Spinal cord (tissue), 10 donors: ENCODE data around the gene TEX13D. TPM values are rescaled to one million over a fixed set of nuclear protein-coding genes. Genes with fewer than 3 reads are reported as not detected.

Experiments used
- DNase-seq, 6 donors: peaks; one replicate each; pipeline versions ENCODE4 v3.0.0 to v3.0.0-alpha.2; 2013 to 2015; ENCODE audit warnings: low spot score in 6 of 6, low read depth in 4 of 6
- H3K27ac ChIP-seq: one replicate; pipeline ENCODE4 v1.5.1; 2013; ENCODE audit warnings: low read depth, low read length, control low read depth
- H3K27me3 ChIP-seq: one replicate; pipeline ENCODE4 v1.6.1; 2013; ENCODE audit warnings: low read length; ENCODE audit not compliant: control insufficient read depth, insufficient read depth
- H3K36me3 ChIP-seq: one replicate; pipeline ENCODE4 v1.6.1; 2013; ENCODE audit warnings: low read length; ENCODE audit not compliant: control insufficient read depth, insufficient read depth
- H3K4me1 ChIP-seq: one replicate; pipeline ENCODE4 v1.6.1; 2013; ENCODE audit warnings: low read length; ENCODE audit not compliant: control insufficient read depth, insufficient read depth
- H3K4me3 ChIP-seq: one replicate; pipeline ENCODE4 v1.5.1; 2013; ENCODE audit warnings: low read depth, low read length, control low read depth
- H3K9me3 ChIP-seq: one replicate; pipeline ENCODE4 v1.6.1; 2013; ENCODE audit warnings: low read length; ENCODE audit not compliant: control insufficient read depth, insufficient read depth
- WGBS: methylation state at CpG from one replicate; pipeline ENCODE4 v1.1.5; 2013; ENCODE audit warnings: missing lambda C conversion rate; ENCODE audit not compliant: insufficient coverage; 5-methylcytosine and 5-hydroxymethylcytosine counted together
- polyA plus RNA-seq, 2 donors: library from polyadenylated mRNA; unstranded; fragments of 120-200 nt; gene quantifications; one replicate each; pipeline ENCODE4 v1.2.1, GENCODE V29; 2013; ENCODE audit not compliant: insufficient read length in 2 of 2
- small RNA-seq: library from RNA; depleted of rRNA; stranded (forward); fragments of <200 nt; gene quantifications from one replicate; pipeline ENCODE3, GENCODE V24; 2014; ENCODE audit warnings: low replicate concordance
- total RNA-seq, 2 donors: library from RNA; depleted of rRNA in 1 of 2; stranded (reverse); fragments of 120-200 nt in 1 of 2; fragments of >200 nt in 1 of 2; gene quantifications; one replicate each; pipeline versions ENCODE4 v1.2.3 to v1.2.4, GENCODE V29; 2013 to 2014
- donor health status: healthy.

Gene TEX13D
- total and polyA plus RNA-seq, 4 donors = not detected

DNA sequence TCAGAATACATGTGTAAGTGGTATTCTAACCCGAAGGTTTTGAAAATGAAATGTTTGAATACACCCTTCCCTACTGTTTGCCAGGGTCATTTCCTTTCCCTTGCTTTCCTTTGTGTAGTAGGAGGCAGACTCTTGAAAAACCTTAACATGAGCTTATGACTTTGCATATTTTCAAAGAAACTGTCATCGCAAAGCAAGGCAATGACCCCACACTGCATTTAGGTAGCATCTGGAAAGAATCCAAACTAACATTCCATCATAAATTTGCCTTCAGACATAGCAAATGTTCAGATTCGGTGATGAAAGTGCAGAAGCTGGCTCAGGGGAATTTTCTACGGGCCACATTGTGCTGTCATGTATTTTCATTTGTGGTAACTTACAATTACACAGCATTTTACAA, 46.2 kb downstream of the TEX13D start:
- H3K36me3 ChIP-seq = no peaks in the 10 kb centered on the region
- WGBS = no CpG with 5 or more reads among the region's 4 CpGs
- DNase-seq = no peak

DNA sequence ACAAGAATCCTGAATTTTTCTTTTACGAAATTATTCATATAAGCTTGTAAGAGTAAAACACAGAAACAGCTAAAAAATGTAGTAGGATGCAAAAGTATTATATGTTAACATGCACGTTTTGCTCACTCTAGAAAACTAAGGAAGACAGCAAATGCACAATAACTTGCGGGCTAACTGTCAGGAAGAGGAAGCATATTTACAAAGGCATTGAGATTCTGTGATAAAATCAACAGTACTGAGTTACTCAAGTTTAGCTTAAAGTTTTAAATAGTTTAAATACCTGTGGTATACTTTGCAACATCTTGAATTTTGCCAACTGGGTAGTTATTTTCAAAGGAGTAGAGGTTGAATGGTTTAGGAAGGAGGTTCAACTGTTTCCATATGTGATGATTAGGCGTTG, 50.9 kb downstream of the TEX13D start:
- Histone ChIP-seq H3K27me3 (peaks cover 3% of the 10 kb centered on the region), H3K36me3 (no peaks in the 10 kb centered on the region), H3K9me3 (no peaks in the 10 kb centered on the region), H3K27ac (no peak overlapping the region), H3K4me1 (no peaks in the 10 kb centered on the region), H3K4me3 (no peak overlapping the region)
- no peak for DNase-seq
- WGBS = no CpG with 5 or more reads among the region's 4 CpGs

More for the DNA sequence above, 46.2 kb downstream of the TEX13D start:
- no peaks in the 10 kb centered on the region for H3K4me1 ChIP-seq
- no peak overlapping the region for H3K27ac ChIP-seq
- H3K27me3 ChIP-seq = peaks cover 3% of the 10 kb centered on the region
- no peaks in the 10 kb centered on the region for H3K9me3 ChIP-seq
- no peak overlapping the region for H3K4me3 ChIP-seq

- Histone ChIP-seq H3K4me3 (no peak overlapping the region), H3K9me3 (no peaks in the 10 kb centered on the region), H3K27ac (no peak overlapping the region), H3K36me3 (no peaks in the 10 kb centered on the region), H3K4me1 (no peaks in the 10 kb centered on the region), H3K27me3 (no peaks in the 10 kb centered on the region)
- WGBS = 65% methylated on average over 6 of the region's 6 CpGs
- no peak for DNase-seq
Measured at GRCh38 chrX:124386401-124386800, 53.9 kb downstream of the TEX13D start.

Small RNAs within 50 kb of the gene (small RNA-seq; reads per million reads assigned to genes)
- gene AL022718.1 = not detected

Other genes with a start within 250 kb of the TEX13D start
- under 1 TPM; 0.33 to 0.59 TPM for gene SH2D1A, start 13.9 kb downstream of the TEX13D start, total RNA-seq
- gene SH2D1A, start 13.9 kb downstream of the TEX13D start, polyA plus RNA-seq = under 1 TPM; 0.15 to 0.30 TPM